HUES48 (cell line): ENCODE data around the gene PLEK2.

Experiments used
- H3K27ac ChIP-seq: one replicate; pipeline ENCODE4 v1.7.0; 2013; ENCODE audit warnings: low read depth, low read length, inconsistent platforms
- H3K27me3 ChIP-seq: 2 replicates; pipeline ENCODE4 v1.6.1; 2013; ENCODE audit warnings: mild to moderate bottlenecking, low read length; ENCODE audit not compliant: control insufficient read depth, insufficient read depth
- H3K36me3 ChIP-seq: 2 replicates; pipeline ENCODE4 v1.6.1; 2013; ENCODE audit warnings: low read length; ENCODE audit not compliant: control insufficient read depth, insufficient read depth
- H3K4me1 ChIP-seq: 2 replicates; pipeline ENCODE4 v1.6.1; 2013; ENCODE audit warnings: mild to moderate bottlenecking, low read length; ENCODE audit not compliant: control insufficient read depth, insufficient read depth
- H3K4me3 ChIP-seq: 2 replicates; pipeline ENCODE4 v1.5.1; 2013; ENCODE audit warnings: mild to moderate bottlenecking, low read depth, low read length
- H3K9ac ChIP-seq: 2 replicates; pipeline ENCODE4 v1.6.1; 2013; ENCODE audit warnings: mild to moderate bottlenecking, low read depth, low read length, moderate library complexity
- H3K9me3 ChIP-seq: 2 replicates; pipeline ENCODE4 v1.6.1; 2013; ENCODE audit warnings: low read length; ENCODE audit not compliant: control insufficient read depth, insufficient read depth

Gene PLEK2

GRCh38 chr14:67396381-67396970, 15.5 kb downstream of the PLEK2 start:
- Histone ChIP-seq H3K9ac (no peak overlapping the region), H3K4me1 (no peaks in the 10 kb centered on the region), H3K36me3 (no peaks in the 10 kb centered on the region), H3K27ac (no peak overlapping the region), H3K4me3 (no peak overlapping the region), H3K9me3 (no peaks in the 10 kb centered on the region), H3K27me3 (no peaks in the 10 kb centered on the region)

DNA sequence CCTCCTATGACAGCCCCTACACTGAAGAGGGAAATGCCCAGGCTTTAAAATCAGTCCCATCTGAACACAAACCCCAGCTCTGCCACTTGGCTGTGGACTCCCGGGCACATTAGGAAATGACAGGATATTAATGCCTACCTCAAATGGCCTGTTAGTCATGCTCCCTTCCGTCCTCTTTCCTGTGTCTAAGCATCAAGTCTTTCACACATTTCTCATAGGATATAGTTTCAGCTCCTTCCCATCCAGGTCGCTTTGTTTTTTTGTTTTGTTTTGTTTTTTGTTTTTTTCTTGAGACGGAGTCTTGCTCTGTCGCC, 16.1 kb downstream of the PLEK2 start:
- H3K27ac ChIP-seq: no peak overlapping the region
- H3K9ac ChIP-seq: no peak overlapping the region
- no peaks in the 10 kb centered on the region for H3K27me3 ChIP-seq
- no peaks in the 10 kb centered on the region for H3K36me3 ChIP-seq
- H3K4me3 ChIP-seq: no peak overlapping the region
- H3K9me3 ChIP-seq: no peaks in the 10 kb centered on the region
- H3K4me1 ChIP-seq: no peaks in the 10 kb centered on the region

DNA sequence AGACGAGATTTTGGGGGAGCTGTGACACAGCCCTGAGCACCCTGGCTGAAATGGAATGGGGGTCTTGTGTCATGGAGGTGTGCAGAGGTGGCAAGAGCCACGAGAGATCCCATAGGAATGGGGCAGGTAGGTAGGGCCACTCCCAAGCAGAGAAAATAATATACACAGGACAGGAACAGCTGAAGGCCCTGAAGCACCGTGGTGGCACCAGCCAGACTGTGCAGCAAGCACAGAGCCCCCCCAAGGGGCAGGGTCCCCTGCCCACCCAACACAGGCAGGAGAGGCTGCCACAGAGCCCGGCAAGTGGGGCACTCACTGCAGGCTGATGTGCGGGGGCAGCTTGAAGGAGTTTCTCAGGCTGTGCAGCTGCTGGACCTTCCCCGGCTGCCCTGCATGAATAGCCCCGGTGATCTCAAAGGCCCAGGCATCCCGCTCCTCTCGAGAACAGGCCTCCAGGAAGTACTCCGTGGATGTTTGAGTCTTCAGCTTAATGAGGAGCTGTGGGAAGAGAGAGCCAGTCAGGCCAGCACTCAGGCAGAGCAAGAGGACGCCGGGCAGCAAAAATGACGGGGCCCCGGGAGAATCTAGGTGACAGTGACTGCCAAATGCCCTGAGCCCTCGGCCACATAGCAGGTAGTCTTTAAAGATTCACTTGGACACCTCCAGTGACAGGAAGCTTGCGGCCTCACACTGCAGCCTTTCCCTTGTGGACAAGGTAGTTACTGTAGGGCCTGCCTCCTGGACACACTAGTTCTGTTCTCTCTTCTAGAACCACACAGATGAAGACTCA, 16.7 kb downstream of the PLEK2 start:
- H3K4me1 ChIP-seq: no peaks in the 10 kb centered on the region
- H3K27ac ChIP-seq: no peak overlapping the region
- H3K36me3 ChIP-seq: no peaks in the 10 kb centered on the region

DNA sequence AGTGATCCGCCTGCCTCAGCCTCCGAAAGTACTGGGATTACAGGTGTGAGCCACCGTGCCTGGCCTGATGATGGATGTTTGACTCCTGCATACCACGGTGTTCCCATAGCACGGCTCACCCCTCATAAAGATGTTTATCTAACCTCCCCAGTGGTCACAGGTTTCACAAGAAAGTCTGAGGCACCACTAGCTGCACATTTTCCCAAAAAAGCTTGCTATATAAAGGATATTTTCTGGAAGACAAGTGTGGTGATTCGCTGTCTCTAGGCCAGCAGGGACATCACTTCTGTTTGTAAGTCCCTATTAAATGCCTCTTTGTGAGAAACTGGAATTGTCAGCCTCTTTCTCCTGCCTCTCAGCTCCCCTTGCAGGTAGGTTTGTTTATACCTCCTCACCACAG, 18.3 kb downstream of the PLEK2 start:
- no peak overlapping the region for H3K9ac ChIP-seq
- no peaks in the 10 kb centered on the region for H3K4me1 ChIP-seq
- no peaks in the 10 kb centered on the region for H3K9me3 ChIP-seq
- H3K27me3 ChIP-seq: no peaks in the 10 kb centered on the region
- no peaks in the 10 kb centered on the region for H3K36me3 ChIP-seq
- no peak overlapping the region for H3K27ac ChIP-seq
- no peak overlapping the region for H3K4me3 ChIP-seq

More for the DNA sequence above, 16.7 kb downstream of the PLEK2 start:
- Histone ChIP-seq H3K9ac (no peak overlapping the region), H3K4me3 (no peak overlapping the region), H3K9me3 (no peaks in the 10 kb centered on the region), H3K27me3 (no peaks in the 10 kb centered on the region)

DNA sequence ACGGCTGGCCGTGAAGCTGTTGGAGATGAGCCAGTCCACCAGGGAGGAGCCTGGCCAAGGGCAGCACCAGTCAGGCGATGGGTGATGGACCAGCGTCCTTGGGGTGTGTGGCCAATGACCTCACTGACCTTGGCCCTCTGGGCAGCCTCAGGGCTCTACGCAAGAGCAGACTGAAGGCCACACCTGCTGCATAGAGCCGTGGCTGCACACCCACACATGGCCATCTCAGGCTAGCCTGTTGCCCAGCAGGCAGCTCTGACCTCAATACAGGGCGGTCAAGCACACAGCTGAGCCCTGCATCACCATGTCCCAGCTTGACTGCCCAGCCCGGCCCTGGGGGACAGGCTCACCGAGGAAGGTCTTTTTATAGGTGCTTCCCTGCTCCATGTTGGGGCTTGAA, 19.2 kb downstream of the PLEK2 start:
- Histone ChIP-seq H3K27ac (no peak overlapping the region), H3K27me3 (no peaks in the 10 kb centered on the region), H3K36me3 (no peaks in the 10 kb centered on the region)

GRCh38 chr14:67392123-67392522, 19.8 kb downstream of the PLEK2 start:
- Histone ChIP-seq H3K4me1 (no peaks in the 10 kb centered on the region), H3K27me3 (no peaks in the 10 kb centered on the region), H3K27ac (no peak overlapping the region), H3K4me3 (no peak overlapping the region), H3K9ac (no peak overlapping the region), H3K9me3 (no peaks in the 10 kb centered on the region), H3K36me3 (peaks cover under 1% of the 10 kb centered on the region; the same call in 1 of the 2 replicates)

More for the DNA sequence above, 19.2 kb downstream of the PLEK2 start:
- Histone ChIP-seq H3K9me3 (no peaks in the 10 kb centered on the region), H3K4me1 (no peaks in the 10 kb centered on the region), H3K4me3 (no peak overlapping the region), H3K9ac (no peak overlapping the region)

GRCh38 chr14:67391268-67391667, 20.7 kb downstream of the PLEK2 start:
- H3K9ac ChIP-seq: no peak overlapping the region
- H3K27me3 ChIP-seq: no peaks in the 10 kb centered on the region
- no peaks in the 10 kb centered on the region for H3K9me3 ChIP-seq
- no peak overlapping the region for H3K27ac ChIP-seq
- H3K4me1 ChIP-seq: no peaks in the 10 kb centered on the region
- H3K36me3 ChIP-seq: peaks cover 9% of the 10 kb centered on the region
- no peak overlapping the region for H3K4me3 ChIP-seq

DNA sequence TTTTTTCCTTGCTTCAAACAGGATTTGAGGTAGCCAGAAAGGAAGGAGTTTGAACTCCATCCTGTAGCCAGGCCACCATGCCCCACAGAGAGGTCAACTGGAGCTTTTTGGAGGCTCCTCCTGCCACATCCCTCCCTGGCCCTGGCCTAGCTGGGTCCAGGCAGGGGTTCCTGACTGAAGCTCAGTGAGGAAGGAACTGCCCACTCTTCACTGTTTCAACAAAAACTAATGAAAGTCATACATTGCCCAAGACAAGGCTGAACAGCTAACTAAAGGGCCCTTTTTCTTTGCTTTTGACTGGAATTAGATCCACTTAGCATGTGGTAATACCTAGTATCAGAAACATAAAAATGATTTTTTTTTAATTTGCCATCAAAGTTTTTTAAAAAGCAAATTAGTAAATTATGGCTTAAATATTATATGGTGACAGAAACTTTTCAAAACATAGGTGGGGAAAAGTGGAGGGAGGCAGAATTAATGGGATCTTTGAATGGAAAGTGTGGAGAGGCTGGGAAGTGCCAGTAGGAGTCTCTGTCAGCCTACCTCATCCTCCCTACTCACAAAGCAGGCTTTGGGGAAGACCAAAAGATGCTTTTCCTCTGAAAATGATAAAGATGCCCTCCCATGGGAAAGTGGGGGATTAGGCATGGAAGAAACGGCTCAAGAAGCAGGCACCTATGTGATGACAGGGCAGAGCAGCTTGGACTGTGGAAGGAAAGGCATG, 22.0 kb downstream of the PLEK2 start:
- Histone ChIP-seq H3K9ac (no peak overlapping the region), H3K9me3 (no peaks in the 10 kb centered on the region), H3K36me3 (peaks cover 22% of the 10 kb centered on the region), H3K4me1 (no peaks in the 10 kb centered on the region), H3K4me3 (no peak overlapping the region), H3K27ac (no peak overlapping the region), H3K27me3 (no peaks in the 10 kb centered on the region)

DNA sequence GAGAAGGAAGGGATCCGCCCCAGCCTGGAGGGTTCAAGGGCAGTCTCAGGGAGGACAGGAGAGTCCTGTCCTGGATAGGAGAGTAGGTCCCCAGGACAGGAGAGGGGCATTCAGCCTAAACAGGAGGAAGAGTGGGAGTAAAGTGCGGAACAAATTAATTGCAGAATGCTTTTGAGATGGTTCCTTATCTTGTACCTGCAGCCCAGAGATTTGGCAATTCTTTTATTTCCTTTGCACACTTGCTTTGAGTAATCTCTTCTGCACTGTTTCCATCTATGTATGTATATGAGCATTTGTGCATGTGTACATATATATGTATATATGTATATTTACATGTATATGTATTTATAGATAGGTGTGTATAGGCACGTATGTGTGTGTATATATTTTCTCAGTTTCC, 22.7 kb downstream of the PLEK2 start:
- H3K4me3 ChIP-seq: no peak overlapping the region
- no peaks in the 10 kb centered on the region for H3K9me3 ChIP-seq
- no peak overlapping the region for H3K27ac ChIP-seq
- no peaks in the 10 kb centered on the region for H3K4me1 ChIP-seq
- H3K9ac ChIP-seq: no peak overlapping the region
- H3K27me3 ChIP-seq: no peaks in the 10 kb centered on the region
- H3K36me3 ChIP-seq: peaks cover 29% of the 10 kb centered on the region

DNA sequence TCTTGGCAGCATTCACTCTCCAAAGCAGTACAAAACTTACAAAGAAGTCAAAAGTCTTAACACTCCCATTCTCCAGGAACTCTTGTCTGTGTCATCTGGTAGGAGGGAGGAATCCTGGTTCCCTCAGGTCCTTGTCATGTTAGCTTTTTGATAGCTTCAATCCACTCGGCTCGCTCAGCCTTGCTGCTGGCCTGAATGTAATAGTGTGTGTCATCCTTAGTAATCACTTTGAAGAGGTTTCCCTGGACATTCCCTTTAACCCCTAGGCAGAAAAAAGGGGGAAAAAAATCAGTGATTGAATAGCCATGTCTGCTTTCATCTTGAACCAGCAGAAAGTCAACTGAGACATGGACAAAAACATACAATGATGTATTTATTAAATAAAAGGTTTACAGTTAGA, 24.8 kb downstream of the PLEK2 start:
- no peaks in the 10 kb centered on the region for H3K4me1 ChIP-seq
- H3K4me3 ChIP-seq: no peak overlapping the region
- H3K9me3 ChIP-seq: no peaks in the 10 kb centered on the region
- no peaks in the 10 kb centered on the region for H3K27me3 ChIP-seq
- H3K27ac ChIP-seq: no peak overlapping the region
- peaks cover 50% of the 10 kb centered on the region for H3K36me3 ChIP-seq
- H3K9ac ChIP-seq: no peak overlapping the region

GRCh38 chr14:67385618-67386017, 26.3 kb downstream of the PLEK2 start:
- Histone ChIP-seq H3K27me3 (no peaks in the 10 kb centered on the region), H3K9me3 (no peaks in the 10 kb centered on the region), H3K36me3 (peaks cover 66% of the 10 kb centered on the region), H3K4me3 (no peak overlapping the region), H3K27ac (no peak overlapping the region), H3K4me1 (no peaks in the 10 kb centered on the region), H3K9ac (no peak overlapping the region)
